Activated gamma-delta T cell (primary cell): ENCODE measurements around the gene IL22RA1.

Experiments
- DNase-seq: peaks from one replicate; lab custom pipeline; 2025; lab: John Stamatoyannopoulos, UW
- total RNA-seq, 2 donors: gene quantifications; one replicate each; lab custom pipeline; 2026; lab: John Stamatoyannopoulos, UW

The IL22RA1 gene
- total RNA-seq, result 0 reads per million in 2 donors

DNA sequence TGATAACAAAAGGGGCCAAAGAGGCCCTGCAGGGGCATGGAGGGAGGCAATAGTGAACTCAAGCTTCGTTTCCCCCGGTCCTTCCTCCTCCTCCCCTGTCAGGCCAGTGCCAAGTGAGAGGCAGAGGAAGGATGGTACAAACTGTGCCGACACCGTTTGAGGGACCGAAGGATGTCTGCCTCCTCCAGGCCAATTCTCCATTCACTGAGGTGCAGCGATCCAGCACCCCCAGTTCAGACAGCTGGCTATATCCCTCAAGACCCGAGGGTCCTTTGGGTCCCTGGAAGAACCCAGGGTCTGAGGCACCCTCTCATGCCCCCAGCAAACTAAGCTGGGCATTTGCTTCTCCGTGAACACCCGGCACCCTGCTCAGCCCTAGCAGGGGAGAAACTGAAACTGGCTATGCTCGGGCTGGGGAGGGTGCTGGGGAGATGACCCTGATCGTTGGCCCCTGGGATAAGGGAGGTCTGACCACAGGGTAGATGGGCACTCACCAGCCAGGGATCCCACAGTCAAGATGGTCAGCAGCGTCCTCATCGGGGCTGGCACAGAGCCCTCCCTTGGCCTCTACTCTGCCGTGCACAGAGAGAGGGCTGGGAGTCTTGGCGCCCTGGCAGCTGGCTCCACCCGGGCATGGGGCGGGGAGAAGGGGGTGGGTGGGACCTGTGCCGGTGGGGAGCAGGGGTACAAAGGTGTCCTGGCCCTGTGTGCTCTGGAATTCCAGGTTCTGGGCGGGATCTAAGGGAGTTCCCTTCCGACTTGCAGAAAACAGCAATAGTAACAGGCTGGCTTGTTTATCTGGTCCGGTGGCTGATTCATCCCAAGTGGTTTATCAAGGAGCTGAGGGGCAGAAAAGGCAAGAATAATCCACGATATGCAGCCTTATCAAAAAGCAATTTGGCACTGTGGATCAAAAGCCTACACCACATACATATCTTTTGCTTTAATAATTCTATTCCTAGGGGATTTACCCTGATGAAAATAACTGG lies at the start of gene IL22RA1:
Gene IL22RA1, minus strand, starts transcription at position 595 of the 989 bp plus-strand sequence. Its CDS starts 58 bp downstream, at position 537.
- DNase-seq, result no peak

- DNase-seq, result no peak
Observed at GRCh38 chr1:24191860-24192259, 48.9 kb upstream of the IL22RA1 start.

GRCh38 chr1:24190983-24191461 lies 48.1 kb upstream of the IL22RA1 start:
- no peak for DNase-seq

- DNase-seq, result no peak
Observed at GRCh38 chr1:24189528-24189927, 46.6 kb upstream of the IL22RA1 start.

DNA sequence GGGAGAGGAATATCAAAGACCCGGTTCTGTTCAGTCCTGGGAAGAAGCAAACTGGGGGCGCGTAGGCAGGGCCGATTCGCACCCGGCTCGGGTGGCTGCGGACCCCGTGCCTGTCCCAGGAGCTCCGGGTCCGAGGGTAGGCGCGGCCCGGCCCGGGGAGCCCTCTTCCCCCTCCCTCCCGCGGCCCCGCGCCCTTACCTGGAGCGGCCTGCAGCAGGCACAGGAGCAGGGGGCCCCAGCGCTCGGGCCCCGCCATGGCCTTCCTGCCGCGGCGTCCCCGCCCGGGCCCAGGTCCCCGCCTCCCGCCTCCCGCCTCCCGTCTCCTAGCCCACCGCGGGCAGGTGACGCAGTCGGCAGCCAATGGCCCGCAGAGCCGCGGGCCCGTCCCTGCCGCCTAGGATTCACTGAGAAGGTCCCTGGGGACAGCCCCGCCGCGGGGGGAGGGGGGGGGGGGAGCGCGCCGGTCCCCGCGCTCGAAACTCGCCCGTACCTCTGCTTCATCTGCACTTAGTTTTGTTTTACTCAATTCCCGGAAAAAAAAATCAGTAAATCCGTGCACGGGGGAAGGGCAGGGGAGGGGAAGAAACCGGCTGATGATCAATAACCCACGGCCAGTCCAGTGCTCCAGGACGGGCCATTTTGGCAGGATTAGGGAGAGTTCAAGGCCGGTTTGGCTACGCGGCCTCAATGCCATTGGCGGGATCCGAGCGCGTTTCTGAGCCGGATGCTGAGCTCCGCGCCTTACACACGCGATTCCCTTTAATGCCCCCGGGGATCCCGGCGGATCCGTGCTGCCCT lies 44.3 kb upstream of the IL22RA1 start, which contains the start of gene IFNLR1:
Gene IFNLR1, minus strand, starts transcription at position 297 of the 798 bp plus-strand sequence. Its CDS starts 41 bp downstream, at position 256.
- peak; percentile 70 for DNase-seq

- no peak for DNase-seq
Observed at GRCh38 chr1:24186711-24186992, 43.7 kb upstream of the IL22RA1 start.

- no peak for DNase-seq
Observed at GRCh38 chr1:24186031-24186710, 43.2 kb upstream of the IL22RA1 start.

GRCh38 chr1:24185076-24185475 lies 42.1 kb upstream of the IL22RA1 start:
- DNase-seq, result no peak

- DNase-seq, result no peak
Observed at GRCh38 chr1:24182061-24182460, 39.1 kb upstream of the IL22RA1 start.

DNA sequence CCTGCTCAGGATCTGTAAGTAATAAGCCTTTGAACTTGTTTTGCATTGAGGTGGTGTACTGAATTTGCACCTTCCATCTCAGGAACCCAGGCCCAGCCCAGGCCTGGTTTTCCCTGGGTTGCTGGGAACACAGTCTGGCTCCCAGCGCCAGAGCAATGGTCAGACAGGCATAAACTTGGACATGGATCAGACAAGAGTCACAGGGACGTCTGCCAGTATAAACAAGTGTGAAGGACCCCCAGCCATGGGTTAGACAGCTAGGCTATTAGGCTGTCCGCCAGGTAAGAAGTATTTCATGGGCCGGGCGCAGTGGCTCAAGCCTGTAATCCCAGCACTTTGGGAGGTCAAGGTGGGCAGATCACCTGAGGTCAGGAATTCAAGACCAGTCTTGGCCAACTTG lies 38.7 kb upstream of the IL22RA1 start:
- DNase-seq, result no peak

- DNase-seq, result no peak
Observed at GRCh38 chr1:24180676-24181075, 37.7 kb upstream of the IL22RA1 start.

DNA sequence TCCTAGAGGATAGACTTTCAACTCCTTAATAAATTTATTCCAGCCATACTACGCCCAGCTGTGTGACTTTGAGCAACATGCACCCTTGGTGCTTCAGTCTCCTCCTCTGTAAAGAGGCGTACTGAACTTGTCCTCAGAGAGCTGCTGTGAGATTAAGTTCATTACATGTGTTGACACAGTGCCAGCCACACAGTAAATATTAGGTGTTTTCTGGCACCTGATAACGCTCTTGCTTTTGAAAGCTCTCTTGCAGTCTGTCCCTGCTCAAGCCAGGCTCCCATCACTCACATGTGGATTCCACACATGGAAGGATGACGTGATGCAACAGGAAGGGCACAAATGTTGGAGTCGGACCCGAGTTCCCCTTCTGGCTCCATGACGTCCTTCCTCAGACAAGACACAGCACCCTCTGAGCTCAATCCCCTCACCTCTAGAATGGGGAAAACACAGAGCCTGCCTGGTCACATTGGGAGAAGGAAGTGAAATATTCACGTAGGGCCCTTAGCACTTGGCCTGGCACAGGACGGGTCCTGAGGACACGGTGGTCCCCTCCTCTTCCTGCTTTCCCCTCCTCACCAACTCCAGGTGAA lies 36.4 kb upstream of the IL22RA1 start:
- DNase-seq, result no peak

DNA sequence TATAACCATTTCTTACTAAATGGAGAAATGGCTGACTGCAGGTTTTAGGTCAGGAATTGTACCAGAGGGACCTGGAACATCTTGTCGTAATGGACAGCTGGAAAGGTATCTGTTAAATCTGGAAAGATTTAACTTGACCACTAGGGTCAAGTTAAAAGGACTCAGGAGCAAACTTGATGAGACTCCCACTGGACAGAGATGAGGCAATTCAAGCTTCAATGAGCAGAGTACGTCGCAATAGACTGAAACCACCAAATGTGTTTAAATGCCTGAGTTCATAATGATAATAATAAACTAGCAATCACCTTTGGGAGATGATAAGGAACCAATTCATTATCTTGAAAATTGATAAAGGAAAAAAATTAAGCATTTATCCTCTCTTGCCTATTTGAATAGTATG lies 35.5 kb upstream of the IL22RA1 start:
- DNase-seq, result no peak

- no peak for DNase-seq
Observed at GRCh38 chr1:24177161-24177560, 34.2 kb upstream of the IL22RA1 start.

GRCh38 chr1:24175033-24175755 lies 32.3 kb upstream of the IL22RA1 start:
- DNase-seq, result no peak

DNA sequence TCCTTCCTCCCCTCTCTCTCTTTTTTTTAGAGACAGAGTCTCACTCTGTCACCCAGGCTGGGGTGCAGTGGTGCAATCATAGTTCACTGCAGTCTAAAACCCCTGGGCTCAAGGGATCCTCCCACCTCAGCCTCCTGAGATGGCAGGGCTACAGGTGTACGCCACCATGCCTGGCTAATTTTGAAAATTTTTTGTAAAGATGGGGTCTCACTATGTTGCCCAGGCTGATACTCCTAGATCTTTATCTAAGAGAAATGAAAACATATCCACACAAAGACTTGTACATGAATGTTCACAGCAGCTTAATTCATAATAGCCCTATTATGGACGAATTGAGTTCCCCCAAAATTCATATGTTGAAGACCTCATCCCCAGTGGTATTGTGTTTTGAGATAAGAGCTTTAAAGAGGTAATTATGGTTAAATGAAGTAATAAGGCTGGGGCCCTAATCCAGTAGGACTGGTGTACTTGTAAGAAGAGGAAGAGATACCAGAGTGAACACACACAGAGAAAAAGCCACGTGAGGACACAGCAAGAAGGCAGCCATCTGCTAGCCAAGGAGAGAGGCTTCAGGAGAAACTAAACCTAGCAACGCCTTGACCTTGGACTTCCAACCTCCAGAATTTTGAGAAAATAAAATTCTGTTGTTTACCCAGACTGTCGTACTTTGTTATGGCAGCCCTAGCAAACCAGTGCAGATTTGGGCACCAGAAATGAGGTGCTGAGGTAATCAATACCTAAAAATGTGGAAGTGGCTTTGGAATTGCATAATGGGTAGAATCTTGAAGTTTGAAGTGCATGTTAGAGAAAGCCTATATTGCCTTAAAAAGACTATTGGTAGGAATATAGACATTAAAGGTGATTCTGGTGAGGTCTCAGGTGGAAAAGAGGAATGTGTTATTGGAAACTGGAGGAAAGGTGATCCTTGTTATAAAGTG lies 31.0 kb upstream of the IL22RA1 start:
- DNase-seq, result no peak

DNA sequence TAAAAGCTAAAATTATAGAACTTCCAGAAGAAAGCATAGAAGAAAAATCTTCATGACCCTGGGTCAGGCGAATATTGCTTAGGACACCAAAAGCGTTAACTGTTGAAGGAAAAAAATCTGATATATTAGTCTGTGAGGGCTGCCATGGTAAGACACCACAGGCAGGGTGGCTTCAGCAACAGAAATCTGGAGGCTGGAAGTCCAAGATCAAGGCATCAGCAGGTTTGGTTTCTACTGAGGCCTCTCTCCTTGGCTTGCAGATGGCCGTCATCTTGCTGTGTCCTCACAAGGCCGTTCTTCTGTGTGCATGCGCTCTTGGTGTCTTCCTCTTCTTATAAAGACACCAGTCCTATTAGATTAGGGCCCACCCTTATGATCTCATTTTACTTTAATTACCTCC lies 29.7 kb upstream of the IL22RA1 start:
- DNase-seq, result no peak

- DNase-seq, result no peak
Observed at GRCh38 chr1:24169286-24169685, 26.3 kb upstream of the IL22RA1 start.

- DNase-seq, result no peak
Observed at GRCh38 chr1:24168245-24168644, 25.3 kb upstream of the IL22RA1 start.

- DNase-seq, result no peak
Observed at GRCh38 chr1:24167008-24167407, 24.1 kb upstream of the IL22RA1 start.
